Activated CD8-positive, alpha-beta T cell treated with anti-CD3 and anti-CD28 coated beads for 36 hours (primary cell): ENCODE measurements around the gene CELF2. TPM values are rescaled to one million over a fixed set of nuclear protein-coding genes. Genes with fewer than 3 reads are reported as not detected.

ENCODE experiments used
- ATAC-seq: fragments of 200-7000 bp; cut with Tn5 transposase; one replicate; pipeline ENCODE4 v1.10.0; 2021; ENCODE audit warnings: mild to moderate bottlenecking, moderate library complexity
- CTCF ChIA-PET: fragments of 350-600 bp; sonication (Branson Sonifier 250); formaldehyde crosslinking; loops from one replicate; lab custom pipeline; 2021; ENCODE audit warnings: antibody characterized with exemption; lab: Charles Lee
- POLR2A ChIA-PET: fragments of 350-600 bp; sonication (Branson Sonifier 250); formaldehyde crosslinking; loops from one replicate; lab custom pipeline; 2021; ENCODE audit warnings: antibody characterized with exemption; lab: Charles Lee
- DNase-seq: peaks from one replicate; pipeline ENCODE4 v3.0.0-alpha.2; 2020
- H3K27ac Mint-ChIP-seq: one replicate; pipeline ENCODE4 v1.8.0; 2021; ENCODE audit warnings: mild to moderate bottlenecking, mixed read lengths
- H3K27me3 Mint-ChIP-seq: one replicate; pipeline ENCODE4 v1.8.0; 2021; ENCODE audit warnings: mixed read lengths
- H3K36me3 Mint-ChIP-seq: one replicate; pipeline ENCODE4 v1.8.0; 2021; ENCODE audit warnings: low read depth, mixed read lengths
- H3K4me1 Mint-ChIP-seq: one replicate; pipeline ENCODE4 v1.8.0; 2021; ENCODE audit warnings: low read depth, mixed read lengths
- H3K4me3 Mint-ChIP-seq: one replicate; pipeline ENCODE4 v1.8.0; 2021; ENCODE audit warnings: mild to moderate bottlenecking, moderate library complexity, mixed read lengths
- H3K9me3 Mint-ChIP-seq: one replicate; pipeline ENCODE4 v1.8.0; 2021; ENCODE audit warnings: mixed read lengths
- CTCF ChIP-seq: fragments of 200-600 bp; IDR thresholded peaks from one replicate; pipeline ENCODE4 v1.8.0; 2022; ENCODE audit warnings: antibody characterized with exemption, mild to moderate bottlenecking
- intact Hi-C: fragments of 100-400 bp; cut with micrococcal nuclease; formaldehyde crosslinking; loops from one replicate; pipeline ENCODE4 v1.10.0; 2022
- total RNA-seq, 2 experiments: library from RNA; stranded (reverse); gene quantifications; one replicate each; pipeline ENCODE4 v1.2.3, GENCODE V29; 2021

Gene CELF2
- total RNA-seq, 2 experiments from 2014 or later: 132 to 133 TPM

GRCh38 chr10:11024596-11024995 lies 6.9 kb downstream of the CELF2 start:
- TF ChIP-seq CTCF: no peak
- intact Hi-C loops: no loop called here
- H3K36me3 Mint-ChIP-seq: no peaks in the 10 kb centered on the region
- ChIA-PET CTCF (no interaction called here), POLR2A (no interaction called here)
- no peak for ATAC-seq
- no peaks in the 10 kb centered on the region for H3K9me3 Mint-ChIP-seq
- no peaks in the 10 kb centered on the region for H3K4me1 Mint-ChIP-seq
- no peak overlapping the region for H3K4me3 Mint-ChIP-seq
- no peak for DNase-seq
- H3K27me3 Mint-ChIP-seq: peaks cover 40% of the 10 kb centered on the region
- no peak overlapping the region for H3K27ac Mint-ChIP-seq

DNA sequence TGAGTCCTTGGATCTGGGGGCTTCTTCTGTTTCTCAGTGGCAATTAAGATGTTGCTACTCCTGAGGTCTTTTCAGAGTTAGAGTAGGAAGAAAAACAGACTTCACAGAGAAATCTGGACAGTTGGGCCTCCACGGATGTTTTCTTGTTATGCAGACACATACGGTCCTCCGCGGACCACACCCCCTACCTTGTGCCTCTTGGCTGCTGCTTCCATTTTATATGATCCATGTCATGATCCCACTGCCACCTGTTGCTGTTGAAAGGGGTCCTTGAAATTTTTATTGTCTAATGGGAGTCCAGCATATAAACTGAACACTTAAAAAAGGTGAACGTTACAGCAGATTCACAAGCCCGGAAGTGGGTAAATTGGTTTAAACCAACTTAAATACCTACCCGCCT lies 8.3 kb downstream of the CELF2 start:
- H3K4me1 Mint-ChIP-seq: no peaks in the 10 kb centered on the region
- H3K27ac Mint-ChIP-seq: no peak overlapping the region
- no peak for TF ChIP-seq CTCF
- ATAC-seq (no peak), DNase-seq (no peak)
- CTCF ChIA-PET: no interaction called here
- POLR2A ChIA-PET: no interaction called here
- no peaks in the 10 kb centered on the region for H3K9me3 Mint-ChIP-seq
- intact Hi-C loops: no loop called here
- H3K36me3 Mint-ChIP-seq: no peaks in the 10 kb centered on the region
- peaks cover 28% of the 10 kb centered on the region for H3K27me3 Mint-ChIP-seq
- no peak overlapping the region for H3K4me3 Mint-ChIP-seq

- H3K4me1 Mint-ChIP-seq: no peaks in the 10 kb centered on the region
- H3K27me3 Mint-ChIP-seq: peaks cover 22% of the 10 kb centered on the region
- no peak overlapping the region for H3K4me3 Mint-ChIP-seq
- no peak for TF ChIP-seq CTCF
- intact Hi-C loops: no loop called here
- POLR2A ChIA-PET: no interaction called here
- DNase-seq (no peak), ATAC-seq (no peak)
- H3K9me3 Mint-ChIP-seq: no peaks in the 10 kb centered on the region
- H3K36me3 Mint-ChIP-seq: no peaks in the 10 kb centered on the region
- no peak overlapping the region for H3K27ac Mint-ChIP-seq
- CTCF ChIA-PET: no interaction called here
These were observed 9.1 kb downstream of the CELF2 start for GRCh38 chr10:11026773-11027172.

GRCh38 chr10:11034762-11035161 lies 17.1 kb downstream of the CELF2 start:
- POLR2A ChIA-PET: interaction anchor here (0.6 kb wide), 2 partner anchors 144 to 308 kb away, joined by 3 to 7 read pairs; no protein-coding TSS in a partner anchor
- ATAC-seq (no peak), DNase-seq (no peak)
- peaks cover 12% of the 10 kb centered on the region for H3K27me3 Mint-ChIP-seq
- TF ChIP-seq CTCF: no peak
- H3K4me1 Mint-ChIP-seq: peaks cover 2% of the 10 kb centered on the region
- CTCF ChIA-PET: interaction anchor here (1.1 to 2.4 kb wide), 2 partner anchors 16 to 253 kb away, joined by 3 to 9 read pairs; no protein-coding TSS in a partner anchor
- H3K9me3 Mint-ChIP-seq: no peaks in the 10 kb centered on the region
- intact Hi-C loops: no loop called here
- H3K36me3 Mint-ChIP-seq: no peaks in the 10 kb centered on the region
- H3K4me3 Mint-ChIP-seq: no peak overlapping the region
- H3K27ac Mint-ChIP-seq: no peak overlapping the region

- intact Hi-C loops: no loop called here
- H3K9me3 Mint-ChIP-seq: no peaks in the 10 kb centered on the region
- CTCF ChIA-PET: interaction anchor here (1.0 to 2.4 kb wide), 2 partner anchors 16 to 23 kb away, joined by 3 to 9 read pairs; no protein-coding TSS in a partner anchor
These were observed 17.8 kb downstream of the CELF2 start for GRCh38 chr10:11035301-11035991.

More at GRCh38 chr10:11035301-11035991, 17.8 kb downstream of the CELF2 start:
- DNase-seq (no peak), ATAC-seq (no peak)
- POLR2A ChIA-PET: interaction anchor here (0.6 to 1.2 kb wide), 2 partner anchors 30 to 143 kb away, joined by 4 to 7 read pairs; no protein-coding TSS in a partner anchor
- TF ChIP-seq CTCF: no peak
- no peaks in the 10 kb centered on the region for H3K36me3 Mint-ChIP-seq
- H3K27me3 Mint-ChIP-seq: peaks cover 12% of the 10 kb centered on the region
- no peak overlapping the region for H3K4me3 Mint-ChIP-seq
- peaks cover 2% of the 10 kb centered on the region for H3K4me1 Mint-ChIP-seq
- no peak overlapping the region for H3K27ac Mint-ChIP-seq
